NB4 (cell line): ENCODE data around the gene PPP2R2D.

Experiments
- DNase-seq: peaks from one replicate; pipeline ENCODE4 v3.0.0; 2010; ENCODE audit warnings: low read depth
- H3K4me3 ChIP-seq: one replicate; pipeline ENCODE4 v1.5.1; 2011; ENCODE audit warnings: mild to moderate bottlenecking, low read depth, low read length, moderate library complexity
- MAX ChIP-seq: IDR thresholded peaks from 2 replicates; pipeline ENCODE4 v1.6.1; 2011; ENCODE audit warnings: low read depth, low read length
- MYC ChIP-seq: IDR thresholded peaks from 2 replicates; pipeline ENCODE4 v1.6.1; 2011; ENCODE audit warnings: low read depth, low read length
- POLR2A ChIP-seq: IDR thresholded peaks from 2 replicates; pipeline ENCODE4 v1.6.1; 2011; ENCODE audit warnings: mild to moderate bottlenecking; ENCODE audit not compliant: insufficient read length; ENCODE audit errors: extremely low read depth
- TF ChIP-seq, protein P1 (sequence below): IDR thresholded peaks from one replicate; pipeline ENCODE4 v1.5.1; 2012; ENCODE audit warnings: low read depth, low read length

Gene PPP2R2D

DNA sequence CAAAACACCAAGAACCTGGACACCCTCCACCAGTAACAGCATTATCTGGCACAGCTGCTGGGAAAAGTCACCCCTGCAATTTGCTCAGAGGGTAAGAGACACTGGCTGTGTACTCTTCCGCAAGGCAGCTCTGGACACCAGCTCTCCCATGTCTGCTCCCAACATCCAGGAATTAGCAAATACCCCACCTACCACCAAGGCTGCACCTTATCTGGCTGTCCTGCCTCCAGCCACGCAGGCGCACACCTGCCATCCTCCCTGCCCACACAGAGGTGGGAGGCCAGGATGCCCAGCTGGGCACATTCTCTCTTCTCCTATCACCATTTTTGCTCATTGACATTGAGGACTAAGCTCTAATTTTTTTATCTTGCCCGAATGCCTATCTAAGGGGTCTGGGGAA lies 101.2 kb downstream of the PPP2R2D start:
- DNase-seq = no peak
- TF ChIP-seq MAX (no peak), MYC (no peak), POLR2A (no peak)
- TF ChIP-seq, protein P1, sequence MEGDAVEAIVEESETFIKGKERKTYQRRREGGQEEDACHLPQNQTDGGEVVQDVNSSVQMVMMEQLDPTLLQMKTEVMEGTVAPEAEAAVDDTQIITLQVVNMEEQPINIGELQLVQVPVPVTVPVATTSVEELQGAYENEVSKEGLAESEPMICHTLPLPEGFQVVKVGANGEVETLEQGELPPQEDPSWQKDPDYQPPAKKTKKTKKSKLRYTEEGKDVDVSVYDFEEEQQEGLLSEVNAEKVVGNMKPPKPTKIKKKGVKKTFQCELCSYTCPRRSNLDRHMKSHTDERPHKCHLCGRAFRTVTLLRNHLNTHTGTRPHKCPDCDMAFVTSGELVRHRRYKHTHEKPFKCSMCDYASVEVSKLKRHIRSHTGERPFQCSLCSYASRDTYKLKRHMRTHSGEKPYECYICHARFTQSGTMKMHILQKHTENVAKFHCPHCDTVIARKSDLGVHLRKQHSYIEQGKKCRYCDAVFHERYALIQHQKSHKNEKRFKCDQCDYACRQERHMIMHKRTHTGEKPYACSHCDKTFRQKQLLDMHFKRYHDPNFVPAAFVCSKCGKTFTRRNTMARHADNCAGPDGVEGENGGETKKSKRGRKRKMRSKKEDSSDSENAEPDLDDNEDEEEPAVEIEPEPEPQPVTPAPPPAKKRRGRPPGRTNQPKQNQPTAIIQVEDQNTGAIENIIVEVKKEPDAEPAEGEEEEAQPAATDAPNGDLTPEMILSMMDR = no peak
- H3K4me3 ChIP-seq = no peak overlapping the region

DNA sequence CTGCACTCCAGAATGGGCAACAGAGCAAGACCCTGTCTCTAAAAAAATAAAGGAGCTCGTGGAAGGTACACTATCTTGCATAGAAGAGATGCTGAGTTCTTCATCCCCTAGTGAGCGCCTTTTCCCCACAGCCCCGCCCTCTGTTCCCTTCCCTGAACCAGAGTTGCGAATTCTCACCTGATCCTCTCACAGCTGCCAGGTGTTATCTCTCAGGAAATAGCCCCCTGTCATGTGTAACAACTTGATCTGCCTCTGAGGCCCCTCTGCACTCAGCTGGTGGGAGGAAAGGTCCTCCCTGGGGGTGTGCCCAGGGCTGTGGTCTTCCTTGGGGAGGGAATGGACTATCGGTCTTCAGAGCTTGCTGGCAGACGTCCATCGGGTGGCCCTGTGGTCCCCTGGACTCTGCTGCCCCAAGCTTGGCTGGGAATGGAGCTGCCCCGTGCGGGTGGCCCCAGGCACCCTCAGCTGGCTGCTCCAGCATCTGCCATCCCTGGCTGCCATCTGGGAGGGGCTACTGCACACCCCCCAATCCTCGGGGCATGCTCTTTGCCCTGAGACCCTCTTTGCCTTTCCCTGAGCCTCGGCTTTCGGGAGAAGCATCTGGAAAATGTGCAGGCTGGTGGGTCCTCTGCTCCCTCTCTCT lies 102.6 kb downstream of the PPP2R2D start:
- no peak for TF ChIP-seq MYC
- TF ChIP-seq, protein P1 = no peak
- no peak for TF ChIP-seq POLR2A
- H3K4me3 ChIP-seq = no peak overlapping the region
- DNase-seq = no peak

- DNase-seq = no peak
- no peak overlapping the region for H3K4me3 ChIP-seq
- TF ChIP-seq POLR2A (no peak), MAX (no peak), MYC (no peak)
- TF ChIP-seq, protein P1 = no peak
Observed at GRCh38 chr10:132004052-132004451, 103.2 kb downstream of the PPP2R2D start.

GRCh38 chr10:132005147-132005546 lies 104.3 kb downstream of the PPP2R2D start:
- H3K4me3 ChIP-seq = no peak overlapping the region
- TF ChIP-seq MYC (no peak), POLR2A (no peak), MAX (no peak)
- TF ChIP-seq, protein P1 = no peak
- DNase-seq = no peak

DNA sequence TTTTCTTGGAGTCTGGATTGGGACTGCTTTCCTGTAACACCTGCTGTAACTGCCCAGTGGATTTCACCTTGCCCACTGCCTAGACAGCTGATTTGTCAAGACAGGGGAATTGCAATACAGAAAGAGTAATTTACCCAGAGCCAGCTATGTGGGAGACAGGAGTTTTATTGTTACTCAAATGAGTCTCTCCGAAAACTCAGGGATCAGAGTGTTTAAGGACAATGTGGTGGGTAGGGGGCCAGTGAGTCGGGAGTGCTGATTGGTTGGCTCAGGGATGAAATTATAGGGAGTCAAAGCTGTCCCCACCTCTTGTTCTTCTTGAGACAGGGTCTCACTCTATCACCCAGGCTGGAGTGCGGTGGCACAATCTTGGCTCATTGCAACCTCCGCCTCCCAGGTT lies 106.2 kb downstream of the PPP2R2D start:
- no peak for TF ChIP-seq MAX
- TF ChIP-seq, protein P1 = no peak
- no peak for DNase-seq
- H3K4me3 ChIP-seq = no peak overlapping the region

DNA sequence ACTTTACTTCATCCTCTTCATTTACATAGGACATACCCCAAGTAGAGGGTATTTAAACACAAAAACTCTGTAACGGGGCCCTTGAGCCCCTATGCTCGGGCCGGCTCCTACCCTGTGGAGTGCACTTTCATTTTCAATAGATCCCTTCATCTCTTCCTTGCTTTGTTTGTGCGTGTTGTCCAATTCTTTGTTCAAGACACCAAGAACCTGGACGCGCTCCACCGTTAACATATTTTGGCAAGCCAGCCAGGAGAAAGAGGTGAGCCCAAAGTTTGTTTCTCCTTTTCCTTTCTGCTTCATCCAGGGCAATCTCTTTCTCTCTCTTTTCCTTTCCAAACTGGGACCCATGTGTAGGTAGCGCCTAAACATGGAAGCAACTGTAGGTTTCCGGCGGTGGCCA lies 106.9 kb downstream of the PPP2R2D start:
- no peak overlapping the region for H3K4me3 ChIP-seq
- TF ChIP-seq, protein P1 = no peak
- no peak for TF ChIP-seq POLR2A
- no peak for TF ChIP-seq MYC
- no peak for TF ChIP-seq MAX
- no peak for DNase-seq
